G401.6 (cell line): ENCODE measurements around the gene ZFYVE9.

ENCODE experiments used
- FAIRE-seq: peaks from 2 replicates; lab custom pipeline; 2012; peaks lifted over from hg19 to GRCh38; lab: Jason Lieb, UNC

ZFYVE9 gene

DNA sequence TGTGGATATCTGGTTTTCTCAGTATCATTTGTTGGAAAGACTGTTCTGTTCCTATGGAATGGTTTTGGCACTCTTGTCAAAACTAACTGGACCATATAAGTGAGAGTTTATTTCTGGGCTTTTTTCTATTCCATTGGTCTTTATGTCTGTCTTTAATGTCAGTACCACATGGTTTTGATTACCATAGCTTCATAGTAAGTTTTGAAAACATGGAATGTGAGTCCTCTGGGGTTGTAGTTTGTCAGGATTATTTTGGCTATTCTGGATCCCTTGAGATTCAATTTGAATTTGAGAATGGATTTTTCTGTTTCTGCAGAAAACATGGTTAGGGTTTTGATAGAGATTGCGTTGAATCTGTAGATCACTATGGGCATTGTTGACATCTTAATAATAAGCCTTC, 107.9 kb downstream of the ZFYVE9 start:
- no peak for FAIRE-seq

DNA sequence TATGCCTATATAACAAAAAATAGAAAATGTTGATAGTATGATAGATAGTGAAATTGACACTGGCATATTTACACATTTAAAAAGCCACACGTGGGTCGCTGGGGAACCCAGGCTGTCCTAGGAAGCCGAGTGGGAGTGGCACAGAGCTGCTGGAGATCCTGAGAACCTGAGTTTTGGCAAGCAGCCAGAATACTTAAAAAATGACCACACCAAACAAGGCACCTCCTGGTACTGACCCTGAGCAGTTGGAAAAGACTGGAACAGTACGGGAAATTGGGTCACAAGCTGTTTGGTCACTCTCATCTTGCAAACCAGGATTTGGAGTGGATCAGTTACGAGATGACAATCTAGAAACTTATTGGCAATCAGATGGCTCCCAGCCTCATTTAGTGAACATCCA, 111.5 kb downstream of the ZFYVE9 start:
- no peak for FAIRE-seq

DNA sequence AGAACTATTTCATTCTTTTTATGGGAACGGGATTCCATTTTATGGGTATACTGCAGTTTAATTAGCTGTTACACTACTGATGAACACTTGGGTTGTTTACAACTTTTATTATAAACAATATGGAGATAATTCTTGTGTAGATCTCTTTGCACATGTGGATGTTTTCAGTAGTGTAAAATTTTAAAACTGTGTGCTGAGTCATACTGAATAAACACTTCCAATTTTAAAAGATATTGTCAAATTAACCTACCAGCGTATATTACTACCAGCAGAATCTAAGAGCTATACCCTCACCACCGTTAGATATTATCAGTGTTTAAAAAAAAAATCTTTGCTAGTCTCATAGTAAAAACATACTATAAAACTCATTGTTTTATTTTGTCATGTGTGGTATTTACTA, 118.0 kb downstream of the ZFYVE9 start:
- no peak for FAIRE-seq

DNA sequence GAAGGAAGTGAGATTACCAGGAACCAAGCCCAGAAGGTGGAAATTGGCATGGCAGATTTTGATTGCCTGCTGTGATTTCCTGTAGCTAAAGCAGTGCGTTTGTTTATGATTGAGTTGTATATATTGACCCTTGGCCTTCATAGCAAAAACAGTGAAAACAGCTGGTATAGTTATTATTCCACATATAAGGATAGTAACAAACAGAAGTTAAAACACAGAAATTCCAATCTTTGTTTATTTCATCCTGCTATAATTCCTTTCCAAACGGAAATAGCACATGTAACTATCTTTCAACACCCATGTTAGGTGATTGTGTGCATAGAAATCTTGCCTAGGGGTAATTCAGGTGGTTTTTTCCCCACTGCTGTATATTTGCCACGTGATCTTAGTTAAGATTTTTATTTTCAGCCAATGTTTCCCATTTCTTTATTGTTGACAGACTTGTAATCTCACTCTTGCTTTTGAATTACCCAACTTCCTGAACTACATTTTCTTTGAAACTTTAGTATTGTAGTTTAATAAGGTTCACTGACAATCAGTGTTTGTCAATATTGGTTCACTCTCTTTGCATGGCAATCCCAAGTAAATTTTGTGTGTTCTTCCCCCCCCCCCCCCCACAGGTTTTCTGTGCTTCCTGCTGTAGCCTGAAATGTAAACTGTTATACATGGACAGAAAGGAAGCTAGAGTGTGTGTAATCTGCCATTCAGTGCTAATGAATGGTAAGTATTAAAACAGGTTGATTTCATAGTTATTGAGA, 121.4 kb downstream of the ZFYVE9 start:
- no peak for FAIRE-seq

DNA sequence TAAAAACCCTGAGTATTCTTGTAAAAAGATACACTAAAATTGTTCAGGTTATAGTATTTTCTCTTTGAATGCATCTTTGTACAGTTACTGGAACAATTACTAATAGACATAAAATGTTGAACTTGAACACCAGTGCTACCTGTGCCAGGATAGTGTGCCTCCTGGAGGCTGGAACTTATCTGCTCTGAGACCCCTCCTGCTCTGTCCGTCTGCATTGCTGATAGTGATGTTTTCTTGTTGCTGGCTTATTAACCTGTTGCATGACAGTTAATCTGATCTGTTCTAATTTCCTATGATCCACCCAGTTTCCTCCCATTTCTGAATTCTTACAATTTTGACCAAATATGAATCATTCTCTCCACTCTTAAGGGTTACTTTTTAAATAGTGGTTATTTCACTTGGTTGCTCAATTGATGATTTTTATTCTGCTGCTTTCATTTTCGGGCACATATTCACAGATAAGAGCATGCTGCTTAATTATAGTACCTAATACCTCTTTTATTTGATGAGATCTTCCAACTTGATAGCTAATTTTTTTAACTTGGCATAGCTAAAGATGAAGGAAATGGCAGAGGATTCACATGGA, 122.7 kb downstream of the ZFYVE9 start:
- FAIRE-seq = no peak

DNA sequence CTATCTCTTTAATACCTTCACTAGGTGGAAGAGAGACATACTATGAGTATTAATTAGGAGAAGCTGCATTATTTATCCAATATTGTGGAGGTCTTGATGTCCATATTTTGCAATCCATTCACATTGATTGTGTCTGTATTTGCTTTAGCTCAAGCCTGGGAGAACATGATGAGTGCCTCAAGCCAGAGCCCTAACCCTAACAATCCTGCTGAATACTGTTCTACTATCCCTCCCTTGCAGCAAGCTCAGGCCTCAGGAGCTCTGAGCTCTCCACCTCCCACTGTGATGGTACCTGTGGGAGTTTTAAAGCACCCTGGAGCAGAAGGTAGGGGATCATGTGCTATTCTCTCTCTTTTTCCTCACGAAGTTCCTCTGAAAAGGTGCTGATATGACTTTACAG, 124.6 kb downstream of the ZFYVE9 start:
- no peak for FAIRE-seq

DNA sequence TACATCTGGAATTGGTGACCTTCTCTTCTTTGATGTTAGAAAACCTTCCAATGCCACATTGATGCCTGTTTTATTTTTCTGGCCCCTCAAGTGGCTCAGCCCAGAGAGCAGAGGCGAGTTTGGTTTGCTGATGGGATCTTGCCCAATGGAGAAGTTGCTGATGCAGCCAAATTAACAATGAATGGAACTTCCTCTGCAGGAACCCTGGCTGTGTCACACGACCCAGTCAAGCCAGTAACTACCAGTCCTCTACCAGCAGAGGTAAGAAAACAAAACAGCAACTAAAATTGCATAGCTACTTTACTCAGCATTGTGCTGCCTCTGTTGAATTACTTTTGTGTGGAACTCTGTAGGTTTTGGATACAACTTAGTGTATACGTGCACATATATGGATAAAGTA, 126.5 kb downstream of the ZFYVE9 start:
- no peak for FAIRE-seq

DNA sequence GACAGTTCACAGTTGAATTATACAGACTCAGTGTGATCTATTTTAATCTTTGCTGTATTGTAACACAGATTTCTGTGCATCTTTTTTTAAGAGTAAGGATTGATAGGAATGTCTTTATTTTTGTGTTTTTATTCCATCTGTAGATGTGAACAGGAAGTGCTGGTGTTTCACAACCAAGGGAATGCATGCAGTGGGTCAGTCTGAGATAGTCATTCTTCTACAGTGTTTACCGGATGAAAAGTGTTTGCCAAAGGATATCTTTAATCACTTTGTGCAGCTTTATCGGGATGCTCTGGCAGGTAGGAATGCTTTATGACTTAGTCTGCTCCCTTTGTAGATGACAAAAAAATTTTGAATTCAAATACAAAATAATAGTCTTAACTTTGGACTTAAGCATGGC, 139.6 kb downstream of the ZFYVE9 start:
- no peak for FAIRE-seq

DNA sequence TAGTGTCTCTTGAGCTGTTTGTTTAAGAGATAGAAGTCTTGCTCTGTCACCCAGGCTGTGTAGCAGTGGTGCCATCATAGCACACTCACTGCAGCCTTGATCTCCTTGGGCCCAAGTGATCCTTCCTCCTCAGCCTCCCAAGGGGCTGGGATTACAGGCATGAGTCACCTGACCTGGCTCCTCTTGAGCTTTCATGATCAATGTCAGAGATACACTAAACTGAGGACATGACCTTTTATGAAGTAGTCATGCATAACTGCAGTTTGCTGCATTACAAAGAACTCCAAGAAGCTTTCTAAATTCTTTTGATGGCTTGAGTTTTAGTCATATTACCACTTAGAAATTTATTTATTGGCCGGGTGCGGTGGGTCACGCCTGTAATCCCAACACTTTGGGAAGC, 146.4 kb downstream of the ZFYVE9 start:
- no peak for FAIRE-seq

DNA sequence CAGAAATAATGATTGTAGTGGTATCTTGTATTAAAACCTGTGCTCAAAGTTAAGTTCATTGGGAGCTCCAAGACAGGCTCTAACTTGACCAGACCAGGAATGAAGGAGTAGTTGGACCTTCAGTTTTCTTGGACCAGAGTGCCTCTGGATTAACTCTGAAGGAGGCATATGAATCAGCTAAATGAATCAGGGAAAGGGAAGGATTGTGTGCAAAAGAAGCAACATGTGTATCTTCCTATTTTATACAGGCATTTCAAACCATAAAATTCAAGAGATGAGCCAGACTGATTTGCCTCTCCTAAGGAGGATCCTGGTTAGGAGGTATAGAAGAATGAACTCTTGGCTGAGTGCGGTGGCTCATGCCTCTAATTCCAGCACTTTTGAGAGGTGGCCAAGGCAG, 152.7 kb downstream of the ZFYVE9 start:
- no peak for FAIRE-seq

DNA sequence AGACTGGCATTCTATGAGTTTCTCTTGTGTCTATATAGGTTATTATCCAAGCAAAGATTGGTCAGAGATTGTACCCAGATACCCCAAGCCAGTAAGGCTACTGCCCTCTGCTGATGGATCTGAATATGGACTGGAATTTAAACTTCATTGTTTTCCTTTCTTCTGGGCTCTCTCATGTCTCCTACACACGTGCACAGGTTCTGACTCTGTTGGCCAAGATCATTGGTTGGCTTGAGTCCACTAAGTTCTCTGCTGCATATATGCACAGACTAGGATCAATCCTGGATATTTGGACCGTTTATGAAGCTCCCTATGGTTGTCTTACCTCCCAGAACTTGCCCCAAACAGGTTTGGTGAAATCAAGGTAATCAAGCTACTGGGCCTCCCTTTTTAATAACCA, 154.5 kb downstream of the ZFYVE9 start:
- peak; percentile 85 for FAIRE-seq

DNA sequence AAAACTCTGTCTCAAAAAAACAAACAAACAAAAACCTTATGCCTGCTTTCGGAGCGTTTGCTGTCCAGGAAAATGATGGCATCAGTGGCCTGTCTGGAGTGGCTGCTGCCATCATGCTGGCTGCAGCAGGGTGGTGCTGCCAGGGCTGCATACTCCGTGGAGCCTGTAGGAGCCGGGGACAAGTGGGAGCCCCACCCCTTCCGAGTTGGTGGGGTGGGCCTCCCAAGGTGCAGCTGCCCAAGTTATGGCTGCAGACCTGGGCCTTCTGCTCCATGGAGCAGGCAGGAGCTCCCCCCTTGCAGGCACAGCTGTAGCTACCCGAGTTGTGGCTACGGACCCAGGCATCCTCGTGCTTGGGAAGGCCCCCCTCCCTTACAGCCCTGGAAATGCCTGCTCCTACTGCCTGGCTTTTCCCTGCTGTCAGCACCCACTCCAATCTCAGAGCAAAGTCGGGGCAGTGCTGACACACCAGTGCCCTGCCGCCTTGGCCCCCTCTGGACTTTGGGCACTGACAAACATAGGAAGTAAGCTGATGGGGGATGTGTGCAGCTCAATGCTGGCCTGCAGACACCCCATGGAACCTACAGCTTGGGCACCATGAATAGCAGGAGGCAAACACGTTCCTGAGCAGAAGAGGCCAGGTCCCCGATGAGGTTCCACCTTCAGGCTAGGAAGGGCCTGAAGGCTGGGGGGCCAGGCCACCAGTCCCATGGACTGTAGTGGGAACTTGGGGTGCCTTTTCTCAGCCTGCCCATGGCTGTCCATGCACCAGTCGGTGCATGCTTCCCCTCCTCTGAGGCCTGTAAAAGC, 163.7 kb downstream of the ZFYVE9 start:
- FAIRE-seq = no peak

DNA sequence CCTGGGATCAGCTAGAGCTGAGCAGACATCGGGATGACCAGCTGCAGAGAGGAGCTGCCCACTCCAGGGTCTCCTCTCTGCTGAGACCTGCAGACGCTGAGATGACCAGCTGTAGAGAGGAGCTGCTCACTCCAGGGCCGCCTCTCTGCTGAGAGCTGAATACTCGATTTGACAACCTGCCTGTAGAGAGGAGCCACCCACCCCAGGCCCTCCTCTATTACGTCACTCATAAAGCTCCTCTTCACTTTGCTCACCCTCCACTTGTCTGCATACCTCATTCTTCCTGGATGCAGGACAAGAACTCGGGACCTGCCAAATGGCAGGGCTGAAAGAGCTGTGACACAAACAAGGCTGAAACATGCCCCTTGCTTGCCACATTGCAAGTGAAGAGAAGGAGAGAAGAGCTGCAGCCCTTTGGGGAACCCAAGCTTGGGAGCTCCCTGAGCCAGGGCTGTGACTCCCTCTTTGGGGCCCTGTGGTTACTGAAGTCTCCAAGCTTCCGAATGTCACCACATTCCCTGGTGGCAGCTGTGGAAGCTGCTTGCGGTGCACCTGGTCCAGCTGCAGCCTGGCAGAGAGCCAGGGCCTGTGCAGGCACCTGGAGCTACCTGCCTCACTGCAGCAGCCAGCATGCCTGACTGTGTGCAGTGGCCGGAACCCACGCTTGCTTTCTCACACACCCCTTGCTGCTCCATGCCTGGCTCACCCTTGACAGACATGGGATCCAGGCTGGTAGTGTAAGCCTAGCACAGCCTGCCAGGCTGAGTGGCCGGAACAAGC, 164.5 kb downstream of the ZFYVE9 start:
- FAIRE-seq = no peak

DNA sequence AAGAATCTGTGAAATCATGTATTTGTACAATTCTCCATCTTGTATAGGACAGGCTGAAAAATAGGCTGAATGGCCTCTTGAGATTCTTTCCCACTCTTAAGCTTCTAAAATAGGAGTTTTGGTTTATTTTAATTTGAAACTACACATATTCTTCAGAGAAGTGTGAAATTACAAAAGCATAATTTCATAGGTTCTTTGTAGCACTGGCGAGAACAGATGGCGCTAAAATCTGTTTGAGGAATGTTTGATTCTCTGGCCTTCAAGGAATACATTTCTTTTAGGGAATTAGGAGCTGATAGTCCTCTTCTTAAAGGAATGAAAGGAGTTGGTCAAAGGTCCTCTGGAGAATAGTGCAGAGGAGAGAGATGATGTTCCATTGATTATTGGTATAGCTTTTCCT, 179.2 kb downstream of the ZFYVE9 start:
- no peak for FAIRE-seq

DNA sequence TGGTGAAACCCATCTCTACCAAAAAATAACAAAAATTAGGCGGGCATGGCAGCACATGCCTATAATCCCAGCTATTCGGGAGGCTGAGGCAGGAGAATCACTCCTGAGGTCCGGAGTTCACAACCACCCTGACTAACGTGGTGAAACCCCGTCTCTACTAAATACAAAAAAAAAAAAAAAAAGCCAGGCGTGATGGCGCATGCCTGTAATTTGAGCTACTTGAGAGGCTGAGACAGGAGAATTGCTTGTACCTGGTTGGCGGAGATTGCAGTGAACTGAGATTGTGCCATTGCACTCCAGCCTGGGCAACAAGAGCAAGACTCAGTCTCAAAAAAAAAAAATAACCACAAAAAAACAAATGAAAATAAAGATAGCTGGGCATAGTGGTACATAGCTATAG, 181.8 kb downstream of the ZFYVE9 start:
- no peak for FAIRE-seq

DNA sequence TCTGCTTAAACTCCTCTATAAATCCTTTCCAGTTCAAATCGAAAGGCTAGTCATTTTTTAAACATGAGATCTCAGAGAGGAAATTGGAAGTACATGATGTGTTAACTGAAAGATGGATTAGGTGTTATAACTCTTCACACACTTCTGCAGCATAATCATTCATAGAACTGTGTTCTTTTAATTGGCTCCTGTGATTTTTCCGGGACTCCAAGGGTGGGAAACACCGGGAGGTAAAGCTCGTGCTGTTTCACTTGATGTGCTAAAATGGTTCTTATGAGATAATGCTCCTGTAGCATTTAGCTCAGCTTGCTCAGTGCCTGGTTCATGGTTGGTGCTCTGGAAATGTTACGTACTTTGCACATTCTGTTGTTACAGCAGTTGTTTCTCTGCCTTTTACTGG, 183.9 kb downstream of the ZFYVE9 start:
- no peak for FAIRE-seq

DNA sequence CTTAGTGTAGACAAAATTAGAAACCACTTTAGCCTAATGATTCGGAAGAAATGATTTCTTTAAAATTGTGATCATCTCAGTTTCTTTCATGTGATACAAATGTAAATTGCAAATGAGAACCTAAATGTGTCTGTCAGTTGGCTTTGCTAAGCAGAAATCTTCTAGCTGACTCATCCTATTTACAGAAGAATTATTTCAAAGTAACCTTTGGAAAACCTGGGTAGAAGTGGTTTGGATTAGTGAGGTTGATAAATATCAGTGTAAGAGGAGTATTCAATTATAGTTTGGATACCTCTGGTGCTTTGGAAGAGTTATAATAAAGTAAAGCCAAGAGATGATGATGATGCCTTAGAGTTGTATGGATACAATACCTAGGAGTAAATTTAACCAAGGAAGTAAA, 186.7 kb downstream of the ZFYVE9 start:
- no peak for FAIRE-seq

DNA sequence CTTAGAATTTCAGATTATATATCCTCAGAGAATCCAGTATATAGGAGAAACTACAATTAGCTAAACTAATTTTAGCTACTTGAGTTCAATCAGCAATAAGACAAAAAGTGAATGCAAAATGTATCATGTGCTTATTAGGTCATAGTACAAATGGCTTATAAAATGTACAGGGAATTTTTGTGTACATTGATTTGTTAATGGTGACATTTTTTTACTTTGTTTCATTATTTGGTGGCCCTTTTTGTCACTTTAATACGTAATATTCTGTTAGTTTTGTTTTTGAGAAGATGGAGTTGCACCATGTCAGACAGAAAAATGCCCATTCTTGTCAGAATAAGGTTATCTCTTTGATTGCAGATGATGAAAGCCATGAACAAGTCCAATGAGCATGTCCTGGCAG, 190.5 kb downstream of the ZFYVE9 start:
- no peak for FAIRE-seq

DNA sequence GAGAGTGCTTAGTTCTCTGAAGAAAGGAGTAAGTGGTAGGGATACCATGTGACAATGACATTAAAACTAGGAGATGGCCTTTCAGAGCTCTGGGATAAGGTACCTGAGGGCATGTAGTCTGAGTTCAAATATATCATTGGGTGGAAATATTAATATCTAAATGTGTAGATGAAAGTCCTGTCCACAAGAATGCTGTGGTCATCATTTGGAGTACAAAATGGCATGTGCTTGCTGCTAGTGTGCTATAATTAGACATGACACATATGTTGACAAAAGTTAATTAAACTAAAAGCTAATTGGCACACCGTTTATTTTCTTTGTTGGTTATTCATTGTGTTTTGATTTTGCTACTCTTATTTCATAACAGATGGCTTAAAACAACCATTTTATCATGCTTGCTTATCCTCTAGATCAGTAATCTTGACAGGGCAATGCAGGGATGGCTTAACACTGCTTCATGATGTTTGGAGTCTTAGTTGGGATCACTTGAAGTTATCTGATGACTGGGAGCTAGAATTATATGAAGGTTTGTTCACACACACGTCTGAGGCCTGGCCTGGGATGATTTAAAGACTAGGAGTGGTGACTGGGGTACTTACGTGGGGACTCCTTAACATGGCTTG, 193.1 kb downstream of the ZFYVE9 start:
- FAIRE-seq = no peak

DNA sequence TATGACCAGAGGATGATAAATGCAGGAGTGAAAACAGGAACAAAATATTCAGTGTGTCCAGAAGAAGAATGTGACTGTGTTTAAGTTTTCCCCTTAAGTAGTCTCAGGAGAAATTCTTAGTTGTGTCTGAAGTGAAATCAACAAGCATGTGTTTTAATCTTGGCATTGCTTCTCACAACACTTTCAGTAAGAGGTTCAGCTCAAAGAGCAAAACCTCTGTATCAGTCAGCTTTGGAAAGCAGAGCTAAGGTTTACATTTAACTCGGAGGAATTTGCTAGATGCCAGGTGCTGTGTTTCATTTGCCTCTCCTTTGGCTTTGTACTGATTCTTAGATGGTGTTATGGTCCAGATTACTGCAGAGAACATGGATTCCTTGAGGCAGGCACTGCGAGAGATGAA, 195.6 kb downstream of the ZFYVE9 start:
- FAIRE-seq = no peak

DNA sequence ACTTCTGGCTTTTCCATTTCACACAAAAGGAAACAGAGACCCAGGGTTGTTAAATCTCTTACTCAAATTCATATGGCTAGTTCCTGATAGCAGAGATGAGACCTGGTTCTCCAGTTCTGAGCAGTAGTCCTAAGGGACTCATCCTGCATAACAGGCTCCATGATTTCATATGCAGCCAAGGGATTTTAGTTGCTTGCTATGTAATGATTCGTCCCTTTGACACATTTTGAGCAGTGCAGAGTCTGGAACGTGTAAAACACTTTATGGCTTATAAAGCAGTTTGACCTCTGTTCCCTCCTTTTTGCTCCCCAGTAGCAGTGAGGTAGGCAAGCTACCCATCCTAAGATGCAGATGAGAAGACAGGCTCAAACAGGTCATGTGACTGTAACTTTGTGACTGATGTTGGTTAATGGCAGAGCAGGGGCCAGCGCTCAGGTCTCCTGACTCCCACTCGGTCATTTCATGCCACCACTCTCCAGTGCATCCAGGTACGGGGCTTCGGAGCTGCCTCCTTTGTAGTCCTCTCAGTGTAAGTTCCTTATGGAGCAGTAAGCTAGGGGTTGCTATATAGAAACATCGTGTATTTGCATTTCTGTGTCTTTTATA, 199.9 kb downstream of the ZFYVE9 start:
- FAIRE-seq = no peak

DNA sequence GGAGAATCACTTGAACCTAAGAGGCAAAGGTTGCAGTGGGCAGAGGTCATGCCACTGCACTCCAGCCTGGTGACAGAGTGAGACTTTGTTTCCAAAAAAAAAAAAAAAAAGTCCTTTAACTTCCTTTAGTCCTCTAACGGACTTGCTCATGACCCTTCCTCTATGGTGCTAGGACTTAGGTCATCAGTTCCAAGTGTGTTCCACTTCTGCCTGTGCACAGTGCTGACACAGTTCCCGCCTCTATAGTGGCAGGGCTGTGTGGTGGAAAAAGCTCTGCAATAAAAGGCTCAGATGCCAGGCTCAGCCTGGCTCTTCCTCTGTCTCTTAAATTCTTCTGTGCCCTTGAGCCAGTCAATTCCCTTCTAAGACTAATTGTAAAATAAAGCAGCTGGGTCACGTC, 202.1 kb downstream of the ZFYVE9 start:
- no peak for FAIRE-seq
